Stimulated activated effector memory CD8-positive, alpha-beta T cell treated with anti-CD3 and anti-CD28 coated beads, Interleukin-12 subunit alpha, Interleukin-12 subunit beta, amount 100 ng/mL, for 72 hours (primary cell): ENCODE data around the gene CRYGB.
A peak's percentile ranks its signal among the peaks of the same experiment; 100 is the strongest.

Experiments used
- ATAC-seq: fragments of 150-1000 bp; cut with Tn5 transposase; 2 replicates; pipeline ENCODE4 v1.10.0; 2021
- DNase-seq, 2 donors: peaks; one replicate each; pipeline ENCODE4 v3.0.0; 2021 to 2022; ENCODE audit warnings: low spot score in 2 of 2
- H3K27ac Mint-ChIP-seq: one replicate; pipeline ENCODE4 v1.8.0; 2022; ENCODE audit warnings: mild to moderate bottlenecking, mixed read lengths
- H3K36me3 Mint-ChIP-seq: one replicate; pipeline ENCODE4 v1.8.0; 2022; ENCODE audit warnings: mild to moderate bottlenecking, mixed read lengths
- H3K4me1 Mint-ChIP-seq: one replicate; pipeline ENCODE4 v1.8.0; 2022; ENCODE audit warnings: mixed read lengths
- H3K4me3 Mint-ChIP-seq: one replicate; pipeline ENCODE4 v1.8.0; 2022; ENCODE audit warnings: mild to moderate bottlenecking, mixed read lengths
- H3K9me3 Mint-ChIP-seq: one replicate; pipeline ENCODE4 v1.8.0; 2022; ENCODE audit warnings: mixed read lengths

The CRYGB gene

GRCh38 chr2:208146006-208146405 is at the start of gene CRYGB:
TSS of gene CRYGB (minus strand) at chr2:208146158. CDS start at chr2:208146120, 38 bp downstream.
- ATAC-seq: no peak
- H3K4me1 Mint-ChIP-seq: no peaks in the 10 kb centered on the region
- no peak within 1 kb of the TSS for H3K4me3 Mint-ChIP-seq
- no peaks in the 10 kb centered on the region for H3K36me3 Mint-ChIP-seq
- DNase-seq: no peak
- no peak within 1 kb of the TSS for H3K27ac Mint-ChIP-seq
- H3K9me3 Mint-ChIP-seq: no peaks in the 10 kb centered on the region

GRCh38 chr2:208195531-208195930 is 49.6 kb upstream of the CRYGB start:
- no peaks in the 10 kb centered on the region for H3K9me3 Mint-ChIP-seq
- no peak for ATAC-seq
- no peaks in the 10 kb centered on the region for H3K36me3 Mint-ChIP-seq
- H3K4me1 Mint-ChIP-seq: no peaks in the 10 kb centered on the region
- DNase-seq: no peak
- no peak overlapping the region for H3K4me3 Mint-ChIP-seq
- no peak overlapping the region for H3K27ac Mint-ChIP-seq

- no peak overlapping the region for H3K27ac Mint-ChIP-seq
- H3K36me3 Mint-ChIP-seq: no peaks in the 10 kb centered on the region
- H3K4me3 Mint-ChIP-seq: no peak overlapping the region
- no peaks in the 10 kb centered on the region for H3K9me3 Mint-ChIP-seq
- DNase-seq (no peak), ATAC-seq (no peak)
- H3K4me1 Mint-ChIP-seq: no peaks in the 10 kb centered on the region
Measured at GRCh38 chr2:208192611-208193236, 46.8 kb upstream of the CRYGB start.

- no peak for ATAC-seq
- H3K27ac Mint-ChIP-seq: no peak within 1 kb of the TSS
- no peak within 1 kb of the TSS for H3K4me3 Mint-ChIP-seq
Measured at GRCh38 chr2:208189810-208190503, 44.0 kb upstream of the CRYGB start, which contains the start of gene C2orf80. TSS of gene C2orf80 (minus strand) at chr2:208190030. CDS start at chr2:208186986, 3,044 bp downstream.

GRCh38 chr2:208189069-208189809 is 43.3 kb upstream of the CRYGB start:
- ATAC-seq (no peak), DNase-seq (no peak)
- no peak overlapping the region for H3K27ac Mint-ChIP-seq
- H3K4me3 Mint-ChIP-seq: no peak overlapping the region
- no peaks in the 10 kb centered on the region for H3K9me3 Mint-ChIP-seq
- no peaks in the 10 kb centered on the region for H3K36me3 Mint-ChIP-seq
- H3K4me1 Mint-ChIP-seq: no peaks in the 10 kb centered on the region

More at GRCh38 chr2:208189810-208190503, 44.0 kb upstream of the CRYGB start, which contains the start of gene C2orf80:
- H3K9me3 Mint-ChIP-seq: no peaks in the 10 kb centered on the region
- DNase-seq: no peak
- no peaks in the 10 kb centered on the region for H3K4me1 Mint-ChIP-seq
- no peaks in the 10 kb centered on the region for H3K36me3 Mint-ChIP-seq

- Mint-ChIP-seq H3K4me3 (no peak overlapping the region), H3K36me3 (no peaks in the 10 kb centered on the region), H3K9me3 (no peaks in the 10 kb centered on the region), H3K27ac (no peak overlapping the region), H3K4me1 (no peaks in the 10 kb centered on the region)
- ATAC-seq (no peak), DNase-seq (no peak)
Measured at GRCh38 chr2:208186893-208187292, 40.9 kb upstream of the CRYGB start.

GRCh38 chr2:208186465-208186864 is 40.5 kb upstream of the CRYGB start:
- no peak for ATAC-seq

GRCh38 chr2:208183972-208184705 is 38.2 kb upstream of the CRYGB start:
- no peak overlapping the region for H3K27ac Mint-ChIP-seq
- H3K9me3 Mint-ChIP-seq: no peaks in the 10 kb centered on the region
- ATAC-seq: no peak
- no peaks in the 10 kb centered on the region for H3K36me3 Mint-ChIP-seq
- no peak for DNase-seq
- H3K4me1 Mint-ChIP-seq: no peaks in the 10 kb centered on the region
- H3K4me3 Mint-ChIP-seq: no peak overlapping the region

More at GRCh38 chr2:208186465-208186864, 40.5 kb upstream of the CRYGB start:
- H3K4me3 Mint-ChIP-seq: no peak overlapping the region
- no peak for DNase-seq
- H3K9me3 Mint-ChIP-seq: no peaks in the 10 kb centered on the region
- no peak overlapping the region for H3K27ac Mint-ChIP-seq
- H3K4me1 Mint-ChIP-seq: no peaks in the 10 kb centered on the region
- no peaks in the 10 kb centered on the region for H3K36me3 Mint-ChIP-seq

GRCh38 chr2:208183526-208183925 is 37.6 kb upstream of the CRYGB start:
- H3K4me3 Mint-ChIP-seq: no peak overlapping the region
- ATAC-seq (no peak), DNase-seq (no peak)
- no peaks in the 10 kb centered on the region for H3K4me1 Mint-ChIP-seq
- no peaks in the 10 kb centered on the region for H3K36me3 Mint-ChIP-seq
- no peak overlapping the region for H3K27ac Mint-ChIP-seq
- no peaks in the 10 kb centered on the region for H3K9me3 Mint-ChIP-seq

- H3K4me3 Mint-ChIP-seq: no peak overlapping the region
- no peaks in the 10 kb centered on the region for H3K4me1 Mint-ChIP-seq
- H3K9me3 Mint-ChIP-seq: no peaks in the 10 kb centered on the region
- H3K27ac Mint-ChIP-seq: no peak overlapping the region
- DNase-seq: no peak
- H3K36me3 Mint-ChIP-seq: no peaks in the 10 kb centered on the region
- ATAC-seq: no peak
Measured at GRCh38 chr2:208182835-208183234, 36.9 kb upstream of the CRYGB start.

GRCh38 chr2:208179028-208179609 is 33.2 kb upstream of the CRYGB start:
- no peaks in the 10 kb centered on the region for H3K4me1 Mint-ChIP-seq
- H3K9me3 Mint-ChIP-seq: no peaks in the 10 kb centered on the region
- DNase-seq: no peak
- no peak for ATAC-seq
- H3K36me3 Mint-ChIP-seq: no peaks in the 10 kb centered on the region
- no peak overlapping the region for H3K4me3 Mint-ChIP-seq
- H3K27ac Mint-ChIP-seq: no peak overlapping the region

GRCh38 chr2:208175840-208176153 is 29.8 kb upstream of the CRYGB start:
- DNase-seq (no peak), ATAC-seq (no peak)
- Mint-ChIP-seq H3K27ac (no peak overlapping the region), H3K4me1 (no peaks in the 10 kb centered on the region), H3K9me3 (no peaks in the 10 kb centered on the region), H3K4me3 (no peak overlapping the region), H3K36me3 (no peaks in the 10 kb centered on the region)

- H3K36me3 Mint-ChIP-seq: no peaks in the 10 kb centered on the region
- no peaks in the 10 kb centered on the region for H3K9me3 Mint-ChIP-seq
- DNase-seq (peak; percentile 33 to 74), ATAC-seq (peak; percentile 94)
- H3K27ac Mint-ChIP-seq: no peak overlapping the region
- H3K4me3 Mint-ChIP-seq: no peak overlapping the region
- no peaks in the 10 kb centered on the region for H3K4me1 Mint-ChIP-seq
Measured at GRCh38 chr2:208175069-208175839, 29.3 kb upstream of the CRYGB start.

GRCh38 chr2:208174144-208174543 is 28.2 kb upstream of the CRYGB start:
- Mint-ChIP-seq H3K4me3 (no peak overlapping the region), H3K9me3 (no peaks in the 10 kb centered on the region), H3K27ac (no peak overlapping the region), H3K36me3 (no peaks in the 10 kb centered on the region), H3K4me1 (no peaks in the 10 kb centered on the region)
- DNase-seq: no peak
- ATAC-seq: no peak
